GM12873 (cell line): ENCODE results near the gene SMTNL1.

Experiments
- TF ChIP-seq, protein P1 (sequence below): IDR thresholded peaks from 2 replicates; pipeline ENCODE4 v1.5.1; 2012; ENCODE audit warnings: low read depth, mild to moderate bottlenecking, moderate library complexity, low read length, control low read depth; ENCODE audit not compliant: insufficient read depth; ENCODE audit errors: missing control alignments

Gene SMTNL1

GRCh38 chr11:57513452-57513795 is 24.0 kb upstream of the SMTNL1 start:
- TF ChIP-seq, protein P1, sequence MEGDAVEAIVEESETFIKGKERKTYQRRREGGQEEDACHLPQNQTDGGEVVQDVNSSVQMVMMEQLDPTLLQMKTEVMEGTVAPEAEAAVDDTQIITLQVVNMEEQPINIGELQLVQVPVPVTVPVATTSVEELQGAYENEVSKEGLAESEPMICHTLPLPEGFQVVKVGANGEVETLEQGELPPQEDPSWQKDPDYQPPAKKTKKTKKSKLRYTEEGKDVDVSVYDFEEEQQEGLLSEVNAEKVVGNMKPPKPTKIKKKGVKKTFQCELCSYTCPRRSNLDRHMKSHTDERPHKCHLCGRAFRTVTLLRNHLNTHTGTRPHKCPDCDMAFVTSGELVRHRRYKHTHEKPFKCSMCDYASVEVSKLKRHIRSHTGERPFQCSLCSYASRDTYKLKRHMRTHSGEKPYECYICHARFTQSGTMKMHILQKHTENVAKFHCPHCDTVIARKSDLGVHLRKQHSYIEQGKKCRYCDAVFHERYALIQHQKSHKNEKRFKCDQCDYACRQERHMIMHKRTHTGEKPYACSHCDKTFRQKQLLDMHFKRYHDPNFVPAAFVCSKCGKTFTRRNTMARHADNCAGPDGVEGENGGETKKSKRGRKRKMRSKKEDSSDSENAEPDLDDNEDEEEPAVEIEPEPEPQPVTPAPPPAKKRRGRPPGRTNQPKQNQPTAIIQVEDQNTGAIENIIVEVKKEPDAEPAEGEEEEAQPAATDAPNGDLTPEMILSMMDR = no peak

GRCh38 chr11:57513911-57514537 is 23.4 kb upstream of the SMTNL1 start:
- TF ChIP-seq, protein P1 = no peak

GRCh38 chr11:57514538-57515331 is 22.7 kb upstream of the SMTNL1 start:
- TF ChIP-seq, protein P1 = no peak

- TF ChIP-seq, protein P1 = no peak
Measured at GRCh38 chr11:57515332-57516060, 21.9 kb upstream of the SMTNL1 start, which contains the start of gene SLC43A1. Gene SLC43A1, minus strand, starts transcription at chr11:57515702. Its CDS starts 1,591 bp downstream, at chr11:57514111.

GRCh38 chr11:57516061-57516443 is 21.3 kb upstream of the SMTNL1 start:
- TF ChIP-seq, protein P1 = no peak

- TF ChIP-seq, protein P1 = no peak
Measured at GRCh38 chr11:57521116-57521515, 16.3 kb upstream of the SMTNL1 start.

DNA sequence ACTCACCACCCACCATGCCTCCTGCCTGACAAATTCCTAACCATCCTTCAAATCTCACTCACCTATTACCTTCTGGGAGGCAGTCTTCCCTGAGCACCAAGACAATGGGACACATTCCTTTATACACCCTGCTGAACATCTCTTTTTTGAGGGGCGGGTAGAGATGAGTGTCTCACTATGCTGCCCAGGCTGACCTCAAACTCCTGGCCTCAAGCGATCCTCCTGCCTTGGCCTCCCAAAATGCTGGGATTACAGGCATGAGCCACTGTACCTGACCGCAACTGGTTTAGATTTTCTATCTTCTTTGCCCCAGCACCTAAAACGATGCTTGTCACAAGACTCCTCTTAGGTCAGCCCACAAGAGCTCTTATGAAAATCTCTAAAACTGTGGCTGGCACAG is 14.0 kb upstream of the SMTNL1 start:
- TF ChIP-seq, protein P1 = no peak
